DMS53 treated with DMSO at 0.1 percent for 48 hours (cell line): ENCODE measurements around the gene SEMA3E.

ENCODE experiments used
- DNase-seq: peaks from one replicate; lab custom pipeline; 2025; ENCODE audit not compliant: unreplicated experiment; lab: John Stamatoyannopoulos, UW

Gene SEMA3E

GRCh38 chr7:83366629-83367028 is 282.3 kb downstream of the SEMA3E start:
- DNase-seq, result no peak

GRCh38 chr7:83365746-83366145 is 283.2 kb downstream of the SEMA3E start:
- DNase-seq, result no peak

GRCh38 chr7:83362871-83363550 is 285.9 kb downstream of the SEMA3E start:
- no peak for DNase-seq

GRCh38 chr7:83359108-83359507 is 289.8 kb downstream of the SEMA3E start:
- no peak for DNase-seq

GRCh38 chr7:83355143-83355542 is 293.8 kb downstream of the SEMA3E start:
- DNase-seq, result no peak

GRCh38 chr7:83347945-83348444 is 300.9 kb downstream of the SEMA3E start:
- no peak for DNase-seq

GRCh38 chr7:83339907-83340306 is 309.0 kb downstream of the SEMA3E start:
- DNase-seq, result no peak

- no peak for DNase-seq
Observed at GRCh38 chr7:83338277-83338950, 310.5 kb downstream of the SEMA3E start.

- DNase-seq, result no peak
Observed at GRCh38 chr7:83337050-83337449, 311.9 kb downstream of the SEMA3E start.

- no peak for DNase-seq
Observed at GRCh38 chr7:83326223-83326622, 322.7 kb downstream of the SEMA3E start.

GRCh38 chr7:83325083-83325482 is 323.9 kb downstream of the SEMA3E start:
- DNase-seq, result no peak

- no peak for DNase-seq
Observed at GRCh38 chr7:83324596-83324995, 324.3 kb downstream of the SEMA3E start.

- no peak for DNase-seq
Observed at GRCh38 chr7:83321011-83321410, 327.9 kb downstream of the SEMA3E start.

- no peak for DNase-seq
Observed at GRCh38 chr7:83313931-83314330, 335.0 kb downstream of the SEMA3E start.
